Measurements from ENCODE around the gene KIF5C. TPM values are rescaled to one million over a fixed set of nuclear protein-coding genes. Genes with fewer than 3 reads are reported as not detected.
"Not testable (repeated sequence)": the region's sequence is repeated elsewhere in the genome, so short reads cannot be mapped to it uniquely, and the experiment has no call there.

Gene KIF5C
- total RNA-seq, 1 experiment from 2014 or later: 10.7 TPM

DNA sequence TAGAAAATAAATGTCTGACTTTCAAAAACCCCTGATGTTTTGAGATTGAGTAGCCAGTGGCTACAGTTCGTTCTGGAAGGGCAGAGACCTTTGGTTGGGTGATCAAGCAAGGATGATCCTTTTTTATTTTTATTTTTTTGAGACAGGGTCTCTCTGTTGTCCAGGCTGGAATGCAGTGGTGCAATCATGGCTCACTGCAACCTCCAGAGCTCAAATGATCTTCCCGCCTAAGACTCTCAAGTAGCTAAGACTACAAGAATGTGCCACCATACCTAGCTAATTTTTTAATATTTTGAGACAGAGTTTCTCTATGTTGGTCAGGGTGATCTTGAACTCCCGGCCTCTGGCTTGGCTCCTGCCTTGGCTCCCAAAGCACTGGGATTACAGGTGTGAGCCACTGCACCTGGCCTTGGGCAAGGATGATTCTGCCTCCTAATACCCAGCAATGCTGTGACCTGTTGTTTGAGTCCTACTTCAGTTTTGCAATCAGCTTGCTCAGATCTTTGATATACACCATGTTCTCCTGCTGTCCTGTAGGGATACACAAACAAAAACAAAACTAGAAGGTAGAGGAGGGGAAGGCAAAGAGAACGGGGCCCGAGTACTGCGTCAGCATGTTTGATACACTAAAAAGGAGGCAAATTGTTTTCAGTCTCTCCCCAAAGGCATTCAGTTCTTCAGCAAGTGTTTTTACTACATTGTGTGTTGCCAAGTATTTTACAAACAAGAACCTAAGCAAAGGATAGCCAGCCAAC lies 104.3 kb downstream of the KIF5C start:
- in situ Hi-C loops (cut with HindIII; ENCODE audit: low sequenced_read_pairs): no loop called here
- peak; percentile 23 for DNase-seq (ENCODE audit: low spot score)

GRCh38 chr2:148979919-148980277 lies 104.9 kb downstream of the KIF5C start:
- in situ Hi-C loops (cut with HindIII; ENCODE audit: low sequenced_read_pairs): no loop called here
- DNase-seq (ENCODE audit: low spot score): peak; percentile 48

DNA sequence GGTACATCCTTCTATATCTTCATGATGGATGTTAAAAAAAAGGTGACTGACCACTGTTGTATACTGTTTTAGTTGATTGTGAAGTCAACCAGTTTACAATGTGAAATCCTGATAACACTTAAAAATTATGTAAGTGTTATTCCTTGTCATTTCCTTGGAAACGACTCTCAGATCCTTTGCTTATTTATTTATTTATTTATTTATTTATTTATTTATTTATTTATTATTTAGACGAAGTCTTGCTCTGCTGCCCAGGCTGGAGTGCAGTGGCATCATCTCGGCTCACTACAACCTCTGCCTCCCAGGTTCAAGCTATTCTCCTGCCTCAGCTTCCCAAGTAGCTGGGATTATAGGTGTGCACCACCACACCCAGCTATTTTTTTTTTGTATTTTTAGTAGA lies 105.5 kb downstream of the KIF5C start:
- DNase-seq (ENCODE audit: low spot score); in situ Hi-C loops (cut with HindIII; ENCODE audit: low sequenced_read_pairs): not testable (repeated sequence)

DNA sequence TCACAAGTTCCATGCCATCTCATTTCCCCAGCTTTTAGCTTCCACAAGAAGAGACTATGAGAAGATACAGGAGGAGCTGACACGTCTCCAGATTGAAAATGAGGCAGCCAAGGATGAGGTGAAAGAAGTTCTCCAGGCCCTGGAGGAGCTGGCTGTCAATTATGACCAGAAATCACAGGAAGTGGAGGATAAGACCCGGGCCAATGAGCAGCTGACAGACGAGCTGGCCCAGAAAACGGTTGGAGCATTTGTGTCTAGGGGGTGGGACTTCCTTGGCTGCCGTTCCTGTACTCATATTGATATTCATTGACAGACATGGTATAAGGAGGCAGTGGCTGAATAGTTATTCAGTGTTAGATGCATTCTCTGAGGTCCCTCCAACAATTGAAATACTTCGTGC lies 106.3 kb downstream of the KIF5C start:
- peak; percentile 45 for DNase-seq (ENCODE audit: low spot score)
- in situ Hi-C loops (cut with HindIII; ENCODE audit: low sequenced_read_pairs): no loop called here

- DNase-seq (ENCODE audit: low spot score): peak; percentile 40
- in situ Hi-C loops (cut with HindIII; ENCODE audit: low sequenced_read_pairs): no loop called here
Observed at GRCh38 chr2:148981781-148982180, 106.8 kb downstream of the KIF5C start.

DNA sequence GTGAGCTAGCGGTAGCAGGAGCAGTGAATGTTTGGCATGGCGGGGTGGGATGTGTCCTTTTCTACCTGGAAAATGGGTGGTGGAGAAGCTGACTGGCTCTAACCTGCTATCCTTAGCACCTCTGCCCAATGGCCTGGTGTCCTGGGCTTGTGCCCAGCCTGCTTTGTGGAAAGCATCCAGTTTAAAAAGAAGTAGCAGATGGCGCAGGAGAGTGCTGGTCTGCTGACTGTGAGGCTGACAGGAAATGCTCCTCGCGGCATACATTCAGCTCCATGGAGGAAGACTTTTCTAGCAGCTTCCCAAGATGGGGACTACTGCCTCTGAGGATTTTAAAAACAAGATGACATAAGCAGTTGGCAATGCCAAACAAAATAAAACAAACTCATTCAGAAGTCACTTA lies 107.3 kb downstream of the KIF5C start:
- DNase-seq (ENCODE audit: low spot score): peak; percentile 97
- in situ Hi-C loops (cut with HindIII; ENCODE audit: low sequenced_read_pairs): no loop called here

GRCh38 chr2:148983896-148984295 lies 108.9 kb downstream of the KIF5C start:
- in situ Hi-C loops (cut with HindIII; ENCODE audit: low sequenced_read_pairs): no loop called here
- no peak for DNase-seq (ENCODE audit: low spot score)

DNA sequence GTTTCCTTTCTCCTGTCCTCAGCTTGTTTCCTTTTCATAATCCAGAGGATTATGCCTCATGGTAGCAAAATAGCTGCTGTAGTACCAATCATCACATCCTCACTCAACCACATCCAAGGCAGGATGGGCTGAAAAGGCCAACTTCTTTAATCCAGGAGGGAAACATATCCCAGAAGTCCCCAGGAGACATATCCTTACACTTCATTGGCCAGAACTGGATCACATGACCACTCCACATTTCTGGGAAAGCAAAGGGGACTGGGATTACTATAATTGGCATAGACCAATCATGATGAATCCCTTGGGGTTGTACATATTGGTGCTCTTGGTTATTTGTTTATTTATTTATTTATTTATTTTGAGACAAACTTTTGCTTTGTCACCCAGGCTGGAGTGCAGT lies 109.4 kb downstream of the KIF5C start:
- no peak for DNase-seq (ENCODE audit: low spot score)
- in situ Hi-C loops (cut with HindIII; ENCODE audit: low sequenced_read_pairs): no loop called here

- no peak for DNase-seq (ENCODE audit: low spot score)
- in situ Hi-C loops (cut with HindIII; ENCODE audit: low sequenced_read_pairs): no loop called here
Observed at GRCh38 chr2:148987286-148987685, 112.3 kb downstream of the KIF5C start.

- peak; percentile 67 for DNase-seq (ENCODE audit: low spot score)
- in situ Hi-C loops (cut with HindIII; ENCODE audit: low sequenced_read_pairs): no loop called here
Observed at GRCh38 chr2:148988337-148988736, 113.3 kb downstream of the KIF5C start.

DNA sequence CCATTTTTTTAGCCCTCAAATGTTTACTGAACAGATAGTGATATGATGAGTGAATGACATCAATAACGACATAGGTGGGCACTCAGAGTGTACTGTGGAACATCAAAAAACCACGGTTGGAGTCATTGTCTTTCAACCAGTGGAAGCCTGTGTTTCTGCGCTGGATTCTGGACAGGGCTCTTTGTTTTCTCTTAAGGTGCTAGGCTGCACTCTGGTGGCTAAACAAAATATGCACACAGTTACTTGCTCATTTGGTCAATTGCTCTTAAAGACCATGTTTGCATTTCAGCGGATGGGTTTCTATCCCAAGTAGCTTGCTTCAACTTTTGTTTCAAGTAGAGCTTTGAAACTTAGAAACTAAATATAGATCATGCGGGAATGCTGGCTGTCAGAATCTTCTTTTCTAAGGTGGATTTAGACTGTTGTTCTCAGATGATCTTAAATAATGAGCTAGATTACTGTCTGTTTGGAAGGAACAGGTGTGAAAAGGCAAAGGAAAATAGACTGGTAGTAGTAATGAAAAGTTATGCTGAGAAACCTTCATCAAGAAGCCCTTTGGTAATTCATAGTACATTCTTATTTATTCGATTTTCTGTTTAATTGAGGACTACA lies 115.0 kb downstream of the KIF5C start:
- in situ Hi-C loops (cut with HindIII; ENCODE audit: low sequenced_read_pairs): no loop called here
- peak; percentile 96 for DNase-seq (ENCODE audit: low spot score)

- in situ Hi-C loops (cut with HindIII; ENCODE audit: low sequenced_read_pairs): no loop called here
- DNase-seq (ENCODE audit: low spot score): peak; percentile 39
Observed at GRCh38 chr2:148990968-148991367, 115.9 kb downstream of the KIF5C start.

DNA sequence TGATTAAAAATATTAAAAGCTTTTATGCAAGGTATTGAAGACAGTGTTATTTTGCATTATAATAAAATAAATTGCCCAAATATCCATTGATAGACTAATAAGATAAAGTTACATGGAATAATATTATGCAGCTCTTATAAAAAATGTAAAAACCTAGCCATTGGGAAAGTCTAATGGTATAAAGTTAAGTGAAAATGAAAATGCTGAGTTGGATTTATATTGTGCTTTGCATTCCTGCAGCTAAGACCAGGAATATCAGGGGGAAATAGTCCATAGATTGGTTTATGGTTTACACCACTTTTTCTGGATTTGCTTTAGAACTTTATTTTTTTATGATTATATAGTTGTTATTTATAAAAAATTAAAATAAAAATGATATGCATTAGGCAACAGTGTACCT lies 117.4 kb downstream of the KIF5C start:
- in situ Hi-C loops (cut with HindIII; ENCODE audit: low sequenced_read_pairs): no loop called here

GRCh38 chr2:148993351-148993750 lies 118.3 kb downstream of the KIF5C start:
- in situ Hi-C loops (cut with HindIII; ENCODE audit: low sequenced_read_pairs): no loop called here
- DNase-seq (ENCODE audit: low spot score): no peak

More for the DNA sequence above, 117.4 kb downstream of the KIF5C start:
- no peak for DNase-seq (ENCODE audit: low spot score)

DNA sequence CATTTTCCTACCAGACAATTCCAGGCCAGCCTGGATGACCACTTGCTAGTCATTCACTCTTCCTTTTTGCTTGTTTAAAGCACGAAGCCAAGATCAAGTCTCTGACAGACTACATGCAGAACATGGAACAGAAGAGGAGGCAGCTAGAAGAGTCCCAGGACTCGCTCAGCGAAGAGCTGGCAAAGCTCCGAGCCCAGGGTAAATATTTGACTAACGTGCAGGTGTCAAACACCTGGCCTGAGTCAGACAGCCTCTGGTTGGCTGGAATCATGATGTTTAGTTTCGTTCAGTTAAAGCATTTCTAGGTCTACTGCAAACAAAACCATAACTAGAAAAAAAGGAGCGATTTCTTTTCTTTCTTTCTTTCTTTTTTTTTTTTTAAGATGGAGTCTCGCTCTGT lies 119.3 kb downstream of the KIF5C start:
- DNase-seq (ENCODE audit: low spot score): no peak
- in situ Hi-C loops (cut with HindIII; ENCODE audit: low sequenced_read_pairs): no loop called here

- in situ Hi-C loops (cut with HindIII; ENCODE audit: low sequenced_read_pairs): no loop called here
- DNase-seq (ENCODE audit: low spot score): peak; percentile 23
Observed at GRCh38 chr2:148996805-148997204, 121.8 kb downstream of the KIF5C start.

DNA sequence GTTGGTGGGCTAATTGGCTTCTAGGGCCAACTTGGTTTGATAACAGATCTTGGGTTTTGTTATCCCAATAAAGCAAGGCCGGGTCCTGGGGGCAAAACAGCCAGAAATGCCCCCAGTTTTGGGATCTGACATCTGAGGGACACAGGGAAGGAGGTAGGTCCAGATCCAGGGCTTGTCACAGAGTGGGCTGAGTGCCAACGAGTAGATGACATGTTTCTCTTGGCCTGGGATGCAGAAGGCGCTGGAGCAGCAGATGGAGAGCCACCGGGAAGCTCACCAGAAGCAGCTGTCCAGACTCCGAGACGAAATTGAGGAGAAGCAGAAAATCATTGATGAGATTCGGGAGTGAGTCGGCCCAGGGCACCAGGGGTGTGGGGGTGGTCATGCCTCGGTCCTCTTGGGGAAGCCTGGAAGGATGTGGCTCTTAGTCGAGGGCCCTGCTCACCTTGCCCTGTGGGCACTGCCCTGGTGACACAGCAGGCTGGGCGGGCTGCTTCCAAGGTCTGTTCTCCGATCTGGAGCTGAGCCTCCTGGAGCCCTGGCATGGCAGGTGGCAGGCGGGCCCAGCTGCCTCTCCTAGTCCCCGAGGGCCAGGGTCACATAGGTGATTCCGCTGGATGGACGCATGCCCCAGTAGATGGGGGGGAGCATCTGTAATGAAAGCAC lies 123.3 kb downstream of the KIF5C start:
- peak; percentile 97 for DNase-seq (ENCODE audit: low spot score)
- in situ Hi-C loops (cut with HindIII; ENCODE audit: low sequenced_read_pairs): no loop called here

DNA sequence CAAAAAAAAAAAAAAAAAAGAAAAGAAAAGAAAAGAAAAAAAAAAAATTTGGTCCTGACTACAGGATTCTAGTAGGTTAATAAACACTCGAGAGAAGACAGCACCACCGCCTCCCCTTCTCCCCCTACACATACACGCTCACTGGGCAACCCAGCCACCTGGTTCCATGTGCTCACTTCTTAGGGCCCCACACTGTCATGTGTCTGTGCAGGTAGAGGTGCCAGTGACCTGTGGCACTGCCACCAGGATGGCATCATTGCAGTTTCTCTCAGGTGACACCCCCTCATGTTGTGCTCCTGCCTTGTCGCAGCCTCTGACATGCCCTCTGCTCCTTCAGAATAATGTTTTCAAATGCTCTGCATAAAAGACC lies 123.8 kb downstream of the KIF5C start:
- in situ Hi-C loops (cut with HindIII; ENCODE audit: low sequenced_read_pairs): no loop called here
- no peak for DNase-seq (ENCODE audit: low spot score)

DNA sequence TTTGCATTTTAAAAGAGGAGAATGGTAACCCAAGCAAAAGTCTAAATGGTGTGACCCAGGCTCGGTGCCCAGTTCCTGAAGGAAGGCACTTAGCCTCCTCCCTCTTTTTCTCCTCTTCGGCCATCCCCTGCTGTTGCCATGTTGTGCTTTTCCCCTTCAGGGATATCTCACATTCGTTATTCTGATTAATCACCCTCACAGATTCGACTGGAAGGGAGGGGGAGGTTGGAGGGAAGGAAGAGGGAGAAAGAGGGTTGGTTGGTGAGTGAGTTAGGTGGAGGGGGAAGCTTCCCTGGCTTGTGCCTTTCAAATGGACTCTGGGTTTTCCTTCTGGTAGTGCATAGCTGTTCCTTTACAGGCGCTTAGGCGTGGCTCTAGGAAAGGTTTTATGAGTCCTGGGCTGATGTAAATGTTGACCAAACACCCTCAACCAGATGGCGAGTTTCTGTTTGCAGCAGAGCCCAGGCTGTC lies 124.5 kb downstream of the KIF5C start:
- no peak for DNase-seq (ENCODE audit: low spot score)
- in situ Hi-C loops (cut with HindIII; ENCODE audit: low sequenced_read_pairs): no loop called here

DNA sequence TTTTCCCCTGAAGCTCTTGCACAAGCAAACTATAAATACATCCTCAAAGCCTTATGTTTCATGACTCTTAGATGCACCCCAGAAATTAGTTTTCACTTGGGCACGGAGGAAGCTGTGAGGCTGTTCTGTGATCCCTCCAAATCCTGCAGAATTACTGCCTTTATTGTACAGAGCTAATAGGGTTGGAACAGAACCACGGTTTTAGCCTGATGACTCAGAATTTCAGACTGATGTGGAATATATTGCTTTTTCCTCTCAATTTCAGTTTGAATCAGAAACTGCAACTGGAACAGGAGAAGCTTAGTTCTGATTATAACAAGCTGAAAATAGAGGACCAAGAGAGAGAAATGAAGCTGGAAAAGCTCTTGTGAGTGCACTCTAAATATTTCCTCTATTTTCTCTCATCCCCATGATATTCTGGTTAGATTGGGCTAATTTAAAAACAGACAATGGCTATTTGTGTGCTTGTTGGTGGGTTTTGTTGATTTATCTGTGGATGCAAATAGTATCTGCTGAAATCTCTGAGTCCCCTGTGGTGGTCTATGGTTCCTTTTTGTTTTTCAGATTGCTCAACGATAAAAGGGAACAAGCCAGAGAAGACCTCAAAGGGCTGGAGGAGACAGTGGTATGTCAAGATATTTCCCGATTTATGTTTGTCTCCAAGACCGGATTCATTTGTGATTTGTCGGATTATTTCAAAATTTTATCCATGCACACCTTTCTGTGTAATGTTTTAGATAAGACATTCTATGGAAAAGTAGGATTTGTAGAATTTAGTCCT lies 125.3 kb downstream of the KIF5C start:
- DNase-seq (ENCODE audit: low spot score): peak; percentile 19
- in situ Hi-C loops (cut with HindIII; ENCODE audit: low sequenced_read_pairs): no loop called here

Data from G401 (cell line).